Spleen (tissue), 11 donors: ENCODE measurements around the gene ARMS2. TPM values are rescaled to one million over a fixed set of nuclear protein-coding genes. Genes with fewer than 3 reads are reported as not detected.

Source experiments
- DNase-seq: peaks from one replicate; pipeline ENCODE4 v3.0.0-alpha.2; 2020
- H3K27ac ChIP-seq, 8 donors: fragments of 200-600 bp; sonication (generic) in 7 of 8; 1 replicate in 4 of 8; 2 replicates in 4 of 8; pipeline versions ENCODE4 v1.5.0 to v1.8.0; 2016 to 2021; ENCODE audit warnings: inconsistent platforms in 4 of 8, mild to moderate bottlenecking in 4 of 8, moderate library complexity in 1 of 8
- H3K27me3 ChIP-seq, 7 donors: fragments of 200-600 bp; sonication (generic) in 6 of 7; replicated peaks in 1 of 7; 1 replicate in 4 of 7; 2 replicates in 3 of 7; pipeline versions ENCODE4 v1.5.0 to v1.8.0; 2016 to 2021; ENCODE audit warnings: inconsistent platforms in 3 of 7, mild to moderate bottlenecking in 1 of 7
- H3K36me3 ChIP-seq, 6 donors: fragments of 200-600 bp; sonication (generic) in 5 of 6; 1 replicate in 4 of 6; 2 replicates in 2 of 6; pipeline versions ENCODE4 v1.5.0 to v1.8.0; 2016 to 2021; ENCODE audit warnings: inconsistent platforms in 2 of 6
- H3K4me1 ChIP-seq, 6 donors: fragments of 200-600 bp; sonication (generic) in 5 of 6; 1 replicate in 3 of 6; 2 replicates in 3 of 6; pipeline versions ENCODE4 v1.5.0 to v1.8.0; 2016 to 2021; ENCODE audit warnings: inconsistent platforms in 3 of 6
- H3K4me3 ChIP-seq, 8 donors: fragments of 200-600 bp; sonication (generic) in 7 of 8; 1 replicate in 4 of 8; 2 replicates in 4 of 8; pipeline versions ENCODE4 v1.5.0 to v1.8.0; 2016 to 2021; ENCODE audit warnings: inconsistent platforms in 4 of 8, mild to moderate bottlenecking in 4 of 8, moderate library complexity in 2 of 8
- H3K9me3 ChIP-seq, 8 donors: fragments of 200-600 bp; sonication (generic) in 7 of 8; 1 replicate in 4 of 8; 2 replicates in 4 of 8; pipeline versions ENCODE4 v1.5.0 to v1.8.0; 2016 to 2021; ENCODE audit warnings: inconsistent platforms in 4 of 8
- POLR2A ChIP-seq, 3 donors: fragments of 450-650 bp; IDR thresholded peaks; one replicate each; pipeline ENCODE4 v1.5.1; 2017; ENCODE audit warnings: antibody characterized with exemption in 3 of 3, mild to moderate bottlenecking in 1 of 3
- POLR2AphosphoS5 ChIP-seq, 3 donors: sonication (generic); formaldehyde crosslinking; IDR thresholded peaks; one replicate each; pipeline ENCODE4 v1.5.1; 2017; ENCODE audit warnings: antibody characterized with exemption in 3 of 3
- WGBS, 5 donors: extraction: QIAGEN DNeasy Blood & Tissue Kit in 3 of 5; methylation state at CpG; one replicate each; pipeline versions ENCODE4 v1.1.5 to v1.1.7; 2013 to 2018; 5-methylcytosine and 5-hydroxymethylcytosine counted together
- intact Hi-C: fragments of 100-400 bp; cut with DNase I; formaldehyde crosslinking; loops from one replicate; pipeline ENCODE4 v1.15.0; 2023; ENCODE audit warnings: low total_unique reads
- polyA plus RNA-seq, 3 donors: library from polyadenylated mRNA; stranded (reverse); fragments of 200-250 nt; gene quantifications; one replicate each; pipeline ENCODE4 v1.2.1, GENCODE V29; 2013
- total RNA-seq, 7 donors: library from RNA; depleted of rRNA in 3 of 7; stranded (reverse); fragments of >200 nt in 3 of 7; fragmentation: NEBNext Ultra II Directional in 4 of 7; extraction: Animal tissue kit (Norgen Biotek cat#: 25700) in 4 of 7; gene quantifications; one replicate each; pipeline versions ENCODE4 v1.1.0 to v1.2.1, GENCODE V29; 2016 to 2021
- TF ChIP-seq, protein P1 (sequence below), 11 experiments: fragments of 200-600 bp in 7 of 11; fragments of 450-650 bp in 4 of 11; sonication (generic) in 4 of 11; IDR thresholded peaks in 8 of 11; conservative IDR thresholded peaks in 3 of 11; 1 replicate in 7 of 11; 2 replicates in 4 of 11; pipeline versions ENCODE4 v1.4.0 to v1.8.0; 2016 to 2021; ENCODE audit warnings: antibody characterized with exemption in 11 of 11, inconsistent platforms in 4 of 11, mild to moderate bottlenecking in 1 of 11
- donor health status: healthy with polysubstance abuse.
- donor health status: DM: no; HTN: no; CAD: no; lungs with moderate emphysema.
- donor health status: DM: no; HTN: no; CAD: no.
- donor health status: Bipolar disorder and iron deficiency.
- donor health status: healthy.
- donor health status: DM: no; HTN: no; CAD: no.
- donor health status: DM: yes; HTN: yes; CAD: no.

The ARMS2 gene
- total and polyA plus RNA-seq, 10 donors = not detected

DNA sequence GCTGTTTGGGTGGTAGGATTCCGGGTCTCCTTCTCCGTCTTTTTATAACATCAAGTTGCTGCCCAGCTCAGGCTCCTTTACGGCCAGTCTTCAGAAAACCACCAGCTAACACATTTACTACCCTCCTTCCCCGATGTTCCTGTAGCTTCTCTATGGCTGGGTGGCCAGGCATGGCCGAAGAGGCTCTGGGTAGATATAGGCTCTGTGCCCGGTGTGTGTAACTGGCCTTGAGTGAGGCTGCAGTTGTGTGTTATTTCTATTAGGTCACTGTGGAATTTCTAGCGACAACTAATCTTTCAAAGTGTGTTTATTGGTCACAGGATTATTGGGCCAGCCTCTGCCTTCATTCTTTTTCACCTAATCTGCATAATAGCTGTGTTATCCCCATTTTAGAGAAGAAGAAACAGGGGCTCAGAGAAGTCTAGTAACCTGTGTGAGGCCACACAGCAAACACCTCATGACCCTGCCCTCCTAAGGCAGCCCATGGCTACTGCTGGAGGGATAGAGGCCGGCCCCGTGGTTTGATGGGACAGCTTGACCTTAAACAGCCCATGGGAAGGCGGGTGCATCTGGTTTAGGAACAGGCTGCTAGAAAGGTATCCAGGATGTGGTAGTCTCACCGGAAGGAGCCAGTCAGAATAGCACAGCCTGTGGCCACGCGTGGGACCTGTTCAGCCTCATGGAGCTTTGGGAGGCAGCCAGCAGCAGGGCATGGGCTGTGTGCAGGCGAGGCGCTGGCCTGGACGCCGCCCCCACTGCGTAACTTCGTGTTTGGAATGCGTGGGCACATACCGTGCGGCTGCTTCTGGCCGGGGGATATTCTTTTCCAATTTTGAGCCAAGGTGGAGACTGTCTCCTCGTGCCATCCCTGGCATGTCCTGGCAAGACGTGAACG is 36.6 kb downstream of the ARMS2 start:
- Histone ChIP-seq H3K9me3 (no peaks in the 10 kb centered on the region), H3K4me3 (no peak overlapping the region), H3K36me3 (no peaks in the 10 kb centered on the region), H3K4me1 (peaks cover 0 to 21% (median 2%) of the 10 kb centered on the region in 6 donors), H3K27ac (no peak overlapping the region), H3K27me3 (peaks cover 0 to 46% (median 0%) of the 10 kb centered on the region in 7 donors)
- TF ChIP-seq POLR2A (IDR thresholded peaks at IDR 0.05) (no peak), POLR2AphosphoS5 (IDR thresholded peaks at IDR 0.05) (peak in 2 of 3 donors; percentile 50 to 57)
- TF ChIP-seq, protein P1, sequence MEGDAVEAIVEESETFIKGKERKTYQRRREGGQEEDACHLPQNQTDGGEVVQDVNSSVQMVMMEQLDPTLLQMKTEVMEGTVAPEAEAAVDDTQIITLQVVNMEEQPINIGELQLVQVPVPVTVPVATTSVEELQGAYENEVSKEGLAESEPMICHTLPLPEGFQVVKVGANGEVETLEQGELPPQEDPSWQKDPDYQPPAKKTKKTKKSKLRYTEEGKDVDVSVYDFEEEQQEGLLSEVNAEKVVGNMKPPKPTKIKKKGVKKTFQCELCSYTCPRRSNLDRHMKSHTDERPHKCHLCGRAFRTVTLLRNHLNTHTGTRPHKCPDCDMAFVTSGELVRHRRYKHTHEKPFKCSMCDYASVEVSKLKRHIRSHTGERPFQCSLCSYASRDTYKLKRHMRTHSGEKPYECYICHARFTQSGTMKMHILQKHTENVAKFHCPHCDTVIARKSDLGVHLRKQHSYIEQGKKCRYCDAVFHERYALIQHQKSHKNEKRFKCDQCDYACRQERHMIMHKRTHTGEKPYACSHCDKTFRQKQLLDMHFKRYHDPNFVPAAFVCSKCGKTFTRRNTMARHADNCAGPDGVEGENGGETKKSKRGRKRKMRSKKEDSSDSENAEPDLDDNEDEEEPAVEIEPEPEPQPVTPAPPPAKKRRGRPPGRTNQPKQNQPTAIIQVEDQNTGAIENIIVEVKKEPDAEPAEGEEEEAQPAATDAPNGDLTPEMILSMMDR (IDR thresholded peaks at IDR 0.05 in 8 of 11, conservative IDR thresholded peaks at IDR 0.05 in 3 of 11) = no peak
- no peak for DNase-seq
- intact Hi-C loops = no loop called here
- 72 to 85% (median 78%) methylated on average over 25 to 26 of the region's 26 CpGs for WGBS, 5 donors

DNA sequence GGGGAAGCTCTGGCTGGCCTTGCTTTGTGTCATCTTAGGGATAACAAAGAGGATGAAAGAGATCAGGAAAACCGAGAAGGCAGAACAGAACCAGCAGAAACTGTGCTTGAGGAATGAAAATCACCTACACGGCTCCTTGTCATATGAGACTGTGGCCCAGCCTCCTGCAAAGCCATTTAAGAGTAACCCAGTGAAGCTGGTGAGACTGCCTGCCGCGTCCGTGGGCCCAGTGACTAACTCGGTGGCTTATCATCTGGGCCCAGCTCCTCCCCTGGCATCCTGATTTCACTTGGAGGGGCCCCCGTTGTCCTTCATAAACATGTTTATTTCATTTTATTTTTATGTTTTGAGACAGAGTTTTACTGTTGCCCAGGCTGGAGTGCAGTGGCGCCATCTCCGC is 37.6 kb downstream of the ARMS2 start:
- Histone ChIP-seq H3K4me1 (peaks cover 0 to 19% (median 2%) of the 10 kb centered on the region in 6 donors), H3K9me3 (no peaks in the 10 kb centered on the region), H3K36me3 (no peaks in the 10 kb centered on the region), H3K27me3 (peaks cover 0 to 46% (median 0%) of the 10 kb centered on the region in 7 donors), H3K27ac (no peak overlapping the region), H3K4me3 (no peak overlapping the region)
- intact Hi-C loops = no loop called here
- DNase-seq = no peak
- 77 to 91% (median 83%) methylated on average over 9 of the region's 9 CpGs for WGBS, 5 donors
- TF ChIP-seq, protein P1 (IDR thresholded peaks at IDR 0.05 in 8 of 11, conservative IDR thresholded peaks at IDR 0.05 in 3 of 11) = no peak
- no peak for TF ChIP-seq POLR2A (IDR thresholded peaks at IDR 0.05)
- TF ChIP-seq POLR2AphosphoS5 (IDR thresholded peaks at IDR 0.05) = no peak

DNA sequence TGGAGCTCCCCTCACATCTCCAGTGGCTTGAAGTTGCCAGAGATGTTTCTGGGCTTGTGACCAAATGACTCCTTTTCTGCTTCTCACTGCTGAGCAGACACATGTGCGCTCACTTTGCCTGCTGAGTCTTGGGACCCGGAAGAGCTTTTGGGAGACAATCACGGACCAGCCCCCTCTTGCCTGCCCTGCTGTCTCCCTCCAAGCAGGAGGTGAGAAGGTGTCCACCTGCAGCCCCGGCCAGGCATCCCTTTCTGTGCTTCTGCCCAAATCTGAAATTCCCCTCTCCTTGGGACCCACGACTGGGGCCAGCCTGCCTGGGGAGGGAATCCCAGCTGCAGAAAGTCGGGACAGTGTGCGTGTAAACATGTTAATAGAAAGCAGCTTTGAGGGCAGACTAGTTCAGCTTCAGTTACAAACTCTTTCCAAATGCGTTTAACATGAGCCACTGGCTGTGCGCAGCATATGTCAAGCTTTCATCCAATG is 38.6 kb downstream of the ARMS2 start:
- Histone ChIP-seq H3K4me3 (no peak overlapping the region), H3K4me1 (peaks cover 0 to 19% (median 2%) of the 10 kb centered on the region in 6 donors), H3K27ac (no peak overlapping the region), H3K9me3 (no peaks in the 10 kb centered on the region), H3K36me3 (no peaks in the 10 kb centered on the region), H3K27me3 (peaks cover 0 to 46% (median 0%) of the 10 kb centered on the region in 7 donors)
- WGBS, 5 donors = 74 to 86% (median 81%) methylated on average over 9 of the region's 9 CpGs
- no peak for DNase-seq
- TF ChIP-seq POLR2A (IDR thresholded peaks at IDR 0.05) (no peak), POLR2AphosphoS5 (IDR thresholded peaks at IDR 0.05) (no peak)
- TF ChIP-seq, protein P1 (IDR thresholded peaks at IDR 0.05 in 8 of 11, conservative IDR thresholded peaks at IDR 0.05 in 3 of 11) = no peak
- intact Hi-C loops = no loop called here

DNA sequence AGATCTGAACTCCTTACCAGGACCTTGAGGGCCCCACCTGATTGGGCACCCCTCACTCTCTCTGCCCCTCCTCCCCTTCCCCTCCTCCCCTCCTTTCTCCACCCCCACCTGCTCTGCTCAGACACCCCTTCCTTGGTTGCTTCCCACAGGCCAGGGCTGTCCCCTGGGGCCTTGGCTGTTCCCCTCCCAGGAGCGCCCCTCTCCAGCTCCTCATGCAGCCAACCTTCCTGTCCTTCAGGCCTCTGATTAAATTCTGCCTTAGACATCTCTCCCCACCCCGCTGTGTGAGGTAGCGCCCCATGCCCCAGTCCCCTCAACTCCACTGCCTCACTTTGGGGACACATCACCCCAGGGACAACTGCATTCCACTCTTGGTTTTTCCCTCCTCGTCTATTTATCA is 39.3 kb downstream of the ARMS2 start:
- Histone ChIP-seq H3K36me3 (no peaks in the 10 kb centered on the region), H3K4me3 (no peak overlapping the region), H3K27me3 (peaks cover 0 to 46% (median 0%) of the 10 kb centered on the region in 7 donors), H3K27ac (no peak overlapping the region), H3K4me1 (peaks cover 0 to 19% (median 2%) of the 10 kb centered on the region in 6 donors), H3K9me3 (no peaks in the 10 kb centered on the region)
- no peak for DNase-seq
- intact Hi-C loops = no loop called here
- WGBS, 5 donors = 75 to 85% (median 80%) methylated on average over 4 of the region's 4 CpGs
- no peak for TF ChIP-seq POLR2A (IDR thresholded peaks at IDR 0.05)
- TF ChIP-seq POLR2AphosphoS5 (IDR thresholded peaks at IDR 0.05) = no peak
- TF ChIP-seq, protein P1 (IDR thresholded peaks at IDR 0.05 in 8 of 11, conservative IDR thresholded peaks at IDR 0.05 in 3 of 11) = no peak
